Activated B cell treated with CpG ODN at 0.5 μM for 24 hours (primary cell): ENCODE results near the gene EHD2. TPM values are rescaled to one million over a fixed set of nuclear protein-coding genes. Genes with fewer than 3 reads are reported as not detected.

Source experiments
- ATAC-seq: fragments of 200-7000 bp; cut with Tn5 transposase; one replicate; pipeline ENCODE4 v1.10.0; 2021; ENCODE audit warnings: low read depth, mild to moderate bottlenecking, moderate library complexity
- CTCF ChIA-PET: fragments of 350-600 bp; sonication (Branson Sonifier 250); formaldehyde crosslinking; loops from one replicate; lab custom pipeline; 2021; ENCODE audit warnings: antibody characterized with exemption; lab: Charles Lee
- POLR2A ChIA-PET: fragments of 350-600 bp; sonication (Branson Sonifier 250); formaldehyde crosslinking; loops from one replicate; lab custom pipeline; 2021; ENCODE audit warnings: antibody characterized with exemption; lab: Charles Lee
- DNase-seq: peaks from one replicate; pipeline ENCODE4 v3.0.0; 2022
- H3K27ac Mint-ChIP-seq: one replicate; pipeline ENCODE4 v1.8.0; 2020; ENCODE audit warnings: mixed read lengths
- H3K27me3 Mint-ChIP-seq: one replicate; pipeline ENCODE4 v1.8.0; 2021; ENCODE audit warnings: mixed read lengths
- H3K36me3 Mint-ChIP-seq: one replicate; pipeline ENCODE4 v1.8.0; 2021; ENCODE audit warnings: low read depth, mixed read lengths
- H3K4me1 Mint-ChIP-seq: one replicate; pipeline ENCODE4 v1.8.0; 2021; ENCODE audit warnings: mixed read lengths
- H3K4me3 Mint-ChIP-seq: one replicate; pipeline ENCODE4 v1.8.0; 2020; ENCODE audit warnings: mild to moderate bottlenecking, mixed read lengths
- H3K9me3 Mint-ChIP-seq: one replicate; pipeline ENCODE4 v1.8.0; 2020; ENCODE audit warnings: mixed read lengths
- intact Hi-C: fragments of 100-400 bp; cut with micrococcal nuclease; formaldehyde crosslinking; loops from one replicate; pipeline ENCODE4 v1.15.1; 2024
- total RNA-seq: library from RNA; stranded (reverse); gene quantifications from 2 replicates; pipeline ENCODE4 v1.2.3, GENCODE V29; 2022
- TF ChIP-seq, protein P1 (sequence below): fragments of 200-600 bp; IDR thresholded peaks from one replicate; pipeline ENCODE4 v1.8.0; 2022; ENCODE audit warnings: antibody characterized with exemption, mild to moderate bottlenecking

EHD2 gene
- total RNA-seq, 1 donor from 2014 or later, result not detected

- peaks cover 3% of the 10 kb centered on the region for H3K9me3 Mint-ChIP-seq
- DNase-seq (no peak), ATAC-seq (no peak)
- CTCF ChIA-PET, result no interaction called here
- TF ChIP-seq, protein P1, sequence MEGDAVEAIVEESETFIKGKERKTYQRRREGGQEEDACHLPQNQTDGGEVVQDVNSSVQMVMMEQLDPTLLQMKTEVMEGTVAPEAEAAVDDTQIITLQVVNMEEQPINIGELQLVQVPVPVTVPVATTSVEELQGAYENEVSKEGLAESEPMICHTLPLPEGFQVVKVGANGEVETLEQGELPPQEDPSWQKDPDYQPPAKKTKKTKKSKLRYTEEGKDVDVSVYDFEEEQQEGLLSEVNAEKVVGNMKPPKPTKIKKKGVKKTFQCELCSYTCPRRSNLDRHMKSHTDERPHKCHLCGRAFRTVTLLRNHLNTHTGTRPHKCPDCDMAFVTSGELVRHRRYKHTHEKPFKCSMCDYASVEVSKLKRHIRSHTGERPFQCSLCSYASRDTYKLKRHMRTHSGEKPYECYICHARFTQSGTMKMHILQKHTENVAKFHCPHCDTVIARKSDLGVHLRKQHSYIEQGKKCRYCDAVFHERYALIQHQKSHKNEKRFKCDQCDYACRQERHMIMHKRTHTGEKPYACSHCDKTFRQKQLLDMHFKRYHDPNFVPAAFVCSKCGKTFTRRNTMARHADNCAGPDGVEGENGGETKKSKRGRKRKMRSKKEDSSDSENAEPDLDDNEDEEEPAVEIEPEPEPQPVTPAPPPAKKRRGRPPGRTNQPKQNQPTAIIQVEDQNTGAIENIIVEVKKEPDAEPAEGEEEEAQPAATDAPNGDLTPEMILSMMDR, result no peak
- no peaks in the 10 kb centered on the region for H3K4me1 Mint-ChIP-seq
- no peaks in the 10 kb centered on the region for H3K27me3 Mint-ChIP-seq
- POLR2A ChIA-PET, result interaction anchor here (3.2 kb wide), 1 partner anchor 11 kb away, joined by 12 read pairs; the partner anchor contains the start of gene NOP53
- H3K27ac Mint-ChIP-seq, result no peak overlapping the region
- H3K36me3 Mint-ChIP-seq, result peaks cover 68% of the 10 kb centered on the region
- no peak overlapping the region for H3K4me3 Mint-ChIP-seq
- intact Hi-C loops, result no loop called here
These were observed 43.4 kb downstream of the EHD2 start for GRCh38 chr19:47756627-47756929.

GRCh38 chr19:47756953-47757608 is 43.9 kb downstream of the EHD2 start:
- no peaks in the 10 kb centered on the region for H3K4me1 Mint-ChIP-seq
- H3K36me3 Mint-ChIP-seq, result peaks cover 66% of the 10 kb centered on the region

GRCh38 chr19:47757617-47758442 is 44.6 kb downstream of the EHD2 start:
- no peaks in the 10 kb centered on the region for H3K4me1 Mint-ChIP-seq
- peaks cover 3% of the 10 kb centered on the region for H3K9me3 Mint-ChIP-seq
- TF ChIP-seq, protein P1, result no peak
- ChIA-PET POLR2A (interaction anchor here (3.2 kb wide), 1 partner anchor 12 kb away, joined by 12 read pairs; the partner anchor contains the start of gene NOP53), CTCF (no interaction called here)
- H3K27me3 Mint-ChIP-seq, result no peaks in the 10 kb centered on the region
- DNase-seq (no peak), ATAC-seq (no peak)
- no peak overlapping the region for H3K27ac Mint-ChIP-seq
- peaks cover 58% of the 10 kb centered on the region for H3K36me3 Mint-ChIP-seq
- H3K4me3 Mint-ChIP-seq, result no peak overlapping the region
- intact Hi-C loops, result no loop called here

More at GRCh38 chr19:47756953-47757608, 43.9 kb downstream of the EHD2 start:
- ChIA-PET POLR2A (interaction anchor here (0.5 to 3.2 kb wide), 2 partner anchors 11 to 1565 kb away, joined by 3 to 12 read pairs; partner anchors contain the start of gene NOP53), CTCF (no interaction called here)
- TF ChIP-seq, protein P1, result no peak
- intact Hi-C loops, result no loop called here
- no peak for DNase-seq
- Mint-ChIP-seq H3K9me3 (peaks cover 3% of the 10 kb centered on the region), H3K27ac (no peak overlapping the region), H3K27me3 (no peaks in the 10 kb centered on the region), H3K4me3 (no peak overlapping the region)
- ATAC-seq, result no peak

DNA sequence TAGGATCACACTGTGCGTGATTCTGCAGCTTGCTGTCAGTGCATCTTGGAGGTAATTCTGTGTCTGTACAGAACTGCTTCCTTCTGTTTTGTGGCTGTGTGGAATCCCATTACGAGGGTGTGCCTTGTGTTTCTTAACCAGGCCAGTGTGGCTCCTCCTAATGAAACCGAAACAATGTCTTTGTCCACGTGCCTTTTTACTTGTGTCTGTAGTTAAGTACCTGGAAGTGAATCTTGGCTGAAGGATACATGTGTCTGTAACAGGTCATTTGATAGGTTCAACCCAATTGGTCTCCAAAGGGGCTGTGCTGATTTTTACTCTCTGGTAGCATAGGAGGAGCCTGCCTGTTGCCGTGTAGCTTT is 45.2 kb downstream of the EHD2 start:
- ATAC-seq, result no peak
- Mint-ChIP-seq H3K4me3 (no peak overlapping the region), H3K36me3 (peaks cover 52% of the 10 kb centered on the region), H3K9me3 (peaks cover 3% of the 10 kb centered on the region), H3K4me1 (no peaks in the 10 kb centered on the region), H3K27ac (no peak overlapping the region), H3K27me3 (no peaks in the 10 kb centered on the region)
- TF ChIP-seq, protein P1, result no peak
- DNase-seq, result no peak
- ChIA-PET CTCF (no interaction called here), POLR2A (no interaction called here)
- intact Hi-C loops, result no loop called here

- Mint-ChIP-seq H3K9me3 (peaks cover 3% of the 10 kb centered on the region), H3K36me3 (peaks cover 38% of the 10 kb centered on the region), H3K27me3 (no peaks in the 10 kb centered on the region), H3K27ac (no peak overlapping the region), H3K4me1 (no peaks in the 10 kb centered on the region), H3K4me3 (no peak overlapping the region)
- TF ChIP-seq, protein P1, result no peak
- CTCF ChIA-PET, result interaction anchor here (0.9 kb wide), 1 partner anchor 32 kb away, joined by 5 read pairs; no protein-coding TSS in a partner anchor
- no peak for DNase-seq
- no peak for ATAC-seq
- intact Hi-C loops, result no loop called here
- POLR2A ChIA-PET, result no interaction called here
These were observed 47.4 kb downstream of the EHD2 start for GRCh38 chr19:47760632-47760999.
